B cell (primary cell): ENCODE data around the gene IPO13.

ENCODE experiments used
- EZH2 ChIP-seq: IDR thresholded peaks from 2 replicates; pipeline ENCODE4 v1.6.1; 2012; ENCODE audit warnings: borderline replicate concordance, low read depth, mild to moderate bottlenecking, moderate library complexity, low read length; ENCODE audit not compliant: insufficient read depth, poor library complexity, severe bottlenecking
- TF ChIP-seq, protein P1 (sequence below): fragments of 200-600 bp; IDR thresholded peaks from one replicate; pipeline ENCODE4 v1.8.0; 2022; ENCODE audit warnings: antibody characterized with exemption, mild to moderate bottlenecking

GRCh38 chr1:43908226-43908625 is 38.5 kb upstream of the IPO13 start:
- TF ChIP-seq, protein P1, sequence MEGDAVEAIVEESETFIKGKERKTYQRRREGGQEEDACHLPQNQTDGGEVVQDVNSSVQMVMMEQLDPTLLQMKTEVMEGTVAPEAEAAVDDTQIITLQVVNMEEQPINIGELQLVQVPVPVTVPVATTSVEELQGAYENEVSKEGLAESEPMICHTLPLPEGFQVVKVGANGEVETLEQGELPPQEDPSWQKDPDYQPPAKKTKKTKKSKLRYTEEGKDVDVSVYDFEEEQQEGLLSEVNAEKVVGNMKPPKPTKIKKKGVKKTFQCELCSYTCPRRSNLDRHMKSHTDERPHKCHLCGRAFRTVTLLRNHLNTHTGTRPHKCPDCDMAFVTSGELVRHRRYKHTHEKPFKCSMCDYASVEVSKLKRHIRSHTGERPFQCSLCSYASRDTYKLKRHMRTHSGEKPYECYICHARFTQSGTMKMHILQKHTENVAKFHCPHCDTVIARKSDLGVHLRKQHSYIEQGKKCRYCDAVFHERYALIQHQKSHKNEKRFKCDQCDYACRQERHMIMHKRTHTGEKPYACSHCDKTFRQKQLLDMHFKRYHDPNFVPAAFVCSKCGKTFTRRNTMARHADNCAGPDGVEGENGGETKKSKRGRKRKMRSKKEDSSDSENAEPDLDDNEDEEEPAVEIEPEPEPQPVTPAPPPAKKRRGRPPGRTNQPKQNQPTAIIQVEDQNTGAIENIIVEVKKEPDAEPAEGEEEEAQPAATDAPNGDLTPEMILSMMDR: no peak
- no peak for TF ChIP-seq EZH2
